Measurements from ENCODE around the gene CENPVL1. TPM values are rescaled to one million over a fixed set of nuclear protein-coding genes. Genes with fewer than 3 reads are reported as not detected.
"Not testable (repeated sequence)": the region's sequence is repeated elsewhere in the genome, so short reads cannot be mapped to it uniquely, and the experiment has no call there.

CENPVL1 gene
- total and polyA plus RNA-seq, 2 of the 4 experiments (the other 2 are of a cell fraction): not detected

DNA sequence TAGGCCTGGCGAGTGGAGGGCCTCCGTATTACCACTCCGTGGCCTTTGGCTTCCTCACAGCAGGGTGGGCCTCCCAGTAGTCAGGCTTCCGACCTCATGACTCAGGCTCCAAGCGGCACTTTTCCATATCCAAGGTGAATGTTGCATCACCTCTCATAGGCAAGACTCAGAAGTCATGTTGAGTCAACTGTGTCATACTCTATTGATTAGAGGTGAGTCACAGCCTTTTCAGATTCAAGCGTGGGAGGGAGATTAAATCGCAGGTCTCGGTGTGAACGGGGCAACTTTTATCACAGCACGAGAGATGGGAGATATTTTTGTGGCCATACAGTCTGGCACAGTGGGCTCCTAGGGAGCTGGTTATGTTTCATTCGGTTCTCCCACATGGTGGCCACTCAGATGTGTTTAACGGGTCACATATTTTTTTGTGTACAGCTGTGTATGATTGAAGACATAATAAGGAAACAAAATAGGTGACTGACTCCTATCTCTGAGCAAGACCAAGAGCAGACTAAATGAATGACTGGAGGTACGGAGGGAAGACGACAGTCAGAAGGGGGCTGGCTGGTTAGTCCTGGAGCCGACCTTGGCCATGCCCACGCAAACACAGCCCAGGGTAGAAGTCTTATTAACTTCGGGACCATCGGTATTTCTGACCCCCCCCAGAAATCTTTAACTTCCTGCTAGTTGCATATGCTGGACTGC, 2.8 kb downstream of the CENPVL1 start:
- H4K20me1 ChIP-seq (ENCODE audit: insufficient read depth, low read length); H3K18ac ChIP-seq (ENCODE audit: low read depth, low read length); ATAC-seq (ENCODE audit: low read depth); POLR2A ChIA-PET (ENCODE audit: unreplicated experiment); intact Hi-C loops (cut with micrococcal nuclease); H2BK120ac ChIP-seq (ENCODE audit: low read depth, low read length); H2AFZ ChIP-seq (replicated peaks; ENCODE audit: low read length, poor library complexity); H3K14ac ChIP-seq (replicated peaks; ENCODE audit: low read depth, low read length); H3K9me1 ChIP-seq (ENCODE audit: insufficient read depth, low read length); H2AK9ac ChIP-seq (replicated peaks; ENCODE audit: low read depth, low read length, poor library complexity); H4K5ac ChIP-seq (ENCODE audit: low read depth, low read length); in situ Hi-C loops (cut with MboI; ENCODE audit: low sequenced_read_pairs); BruUV-seq (replicated peaks); H3K56ac ChIP-seq (ENCODE audit: extremely low read depth, insufficient read depth, low read length); H3K4ac ChIP-seq (ENCODE audit: low read depth, low read length); H2BK20ac ChIP-seq (ENCODE audit: low read depth, low read length); H3K4me2 ChIP-seq (ENCODE audit: low read depth, low read length); H2BK15ac ChIP-seq (ENCODE audit: low read depth, low read length); dilution Hi-C loops (cut with HindIII; ENCODE audit: low sequenced_read_pairs, unreplicated experiment); H3K9ac ChIP-seq (ENCODE audit: low read depth, low read length); H3K4me1 ChIP-seq (ENCODE audit: control insufficient read depth, insufficient read depth, low read length); H2BK5ac ChIP-seq (ENCODE audit: low read depth, low read length, poor library complexity, severe bottlenecking); H4K91ac ChIP-seq (ENCODE audit: insufficient read depth, low read depth, low read length); H3K27me3 ChIP-seq (ENCODE audit: control insufficient read depth, insufficient read depth, low read length); H3K79me1 ChIP-seq (ENCODE audit: low read depth in 1 of 2, low read length in 2 of 2); H3K23ac ChIP-seq (ENCODE audit: low read depth, low read length); H2AK5ac ChIP-seq (ENCODE audit: low read depth, low read length); H3K9me3 ChIP-seq (ENCODE audit: control insufficient read depth, insufficient read depth, low read length); H4K8ac ChIP-seq (ENCODE audit: low read depth in 2 of 2, low read length in 2 of 2); H3K36me3 ChIP-seq (ENCODE audit: control insufficient read depth, insufficient read depth, low read length); DNase-seq; CTCF ChIA-PET; H3K4me3 ChIP-seq (ENCODE audit: insufficient read depth, low read depth, low read length); H3K27ac ChIP-seq (ENCODE audit: insufficient read depth, low read length): not testable (repeated sequence)
- WGBS, 2 experiments (ENCODE audit: extremely low coverage in 2 of 2, insufficient read length in 1 of 2): no CpG with 5 or more reads among the region's 18 CpGs
